BLaER1 (cell line): Measurements from ENCODE around the gene TUSC2.

Source experiments
- H3K27ac ChIP-seq: shearing (Covaris generic); formaldehyde crosslinking; 2 replicates; pipeline ENCODE4 v1.8.1; 2022
- H3K27me3 ChIP-seq: shearing (Covaris generic); formaldehyde crosslinking; 2 replicates; pipeline ENCODE4 v1.8.1; 2022
- H3K36me3 ChIP-seq: shearing (Covaris generic); formaldehyde crosslinking; 2 replicates; pipeline ENCODE4 v1.8.1; 2022
- H3K4me1 ChIP-seq: shearing (Covaris generic); formaldehyde crosslinking; 2 replicates; pipeline ENCODE4 v1.8.1; 2022
- H3K4me2 ChIP-seq: shearing (Covaris generic); formaldehyde crosslinking; 2 replicates; pipeline ENCODE4 v1.8.1; 2022
- H3K4me3 ChIP-seq: shearing (Covaris generic); formaldehyde crosslinking; 2 replicates; pipeline ENCODE4 v1.8.1; 2022
- H3K9ac ChIP-seq: shearing (Covaris generic); formaldehyde crosslinking; 2 replicates; pipeline ENCODE4 v1.8.1; 2022
- H3K9me3 ChIP-seq: shearing (Covaris generic); formaldehyde crosslinking; 2 replicates; pipeline ENCODE4 v1.8.1; 2022
- H4K20me1 ChIP-seq: shearing (Covaris generic); formaldehyde crosslinking; 2 replicates; pipeline ENCODE4 v1.8.1; 2022
- Cebpa-rat ChIP-seq: shearing (Covaris generic); IDR thresholded peaks from 2 replicates; pipeline ENCODE4 v1.8.1; 2022

TUSC2 gene

DNA sequence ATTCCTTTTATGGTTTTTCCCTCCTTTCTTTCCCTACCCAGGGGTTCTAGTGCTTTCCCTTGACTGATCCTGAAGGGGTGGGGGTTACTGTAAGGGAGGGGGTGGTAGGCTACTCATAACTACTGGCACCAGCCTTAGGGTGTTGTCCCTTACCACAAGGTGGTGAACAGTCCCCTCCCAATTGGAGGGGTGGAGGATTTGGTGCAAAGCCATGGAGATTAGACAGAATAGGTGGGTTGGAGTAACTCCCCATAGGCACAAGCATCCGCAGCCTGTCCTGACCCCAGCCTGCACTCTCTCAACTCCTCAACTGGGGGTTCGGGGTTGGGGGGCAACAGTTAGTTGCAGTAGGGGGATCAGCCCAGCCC, 2.9 kb downstream of the TUSC2 start:
- H3K9me3 ChIP-seq = no peaks in the 10 kb centered on the region
- peaks cover 43% of the 10 kb centered on the region for H3K36me3 ChIP-seq
- no peak overlapping the region for H3K4me2 ChIP-seq
- no peaks in the 10 kb centered on the region for H3K27me3 ChIP-seq
- no peak for TF ChIP-seq Cebpa-rat
- H3K4me1 ChIP-seq = peaks cover 52% of the 10 kb centered on the region
- H3K4me3 ChIP-seq = no peak overlapping the region
- peaks cover 26% of the 10 kb centered on the region for H4K20me1 ChIP-seq
- no peak overlapping the region for H3K9ac ChIP-seq
- no peak overlapping the region for H3K27ac ChIP-seq

DNA sequence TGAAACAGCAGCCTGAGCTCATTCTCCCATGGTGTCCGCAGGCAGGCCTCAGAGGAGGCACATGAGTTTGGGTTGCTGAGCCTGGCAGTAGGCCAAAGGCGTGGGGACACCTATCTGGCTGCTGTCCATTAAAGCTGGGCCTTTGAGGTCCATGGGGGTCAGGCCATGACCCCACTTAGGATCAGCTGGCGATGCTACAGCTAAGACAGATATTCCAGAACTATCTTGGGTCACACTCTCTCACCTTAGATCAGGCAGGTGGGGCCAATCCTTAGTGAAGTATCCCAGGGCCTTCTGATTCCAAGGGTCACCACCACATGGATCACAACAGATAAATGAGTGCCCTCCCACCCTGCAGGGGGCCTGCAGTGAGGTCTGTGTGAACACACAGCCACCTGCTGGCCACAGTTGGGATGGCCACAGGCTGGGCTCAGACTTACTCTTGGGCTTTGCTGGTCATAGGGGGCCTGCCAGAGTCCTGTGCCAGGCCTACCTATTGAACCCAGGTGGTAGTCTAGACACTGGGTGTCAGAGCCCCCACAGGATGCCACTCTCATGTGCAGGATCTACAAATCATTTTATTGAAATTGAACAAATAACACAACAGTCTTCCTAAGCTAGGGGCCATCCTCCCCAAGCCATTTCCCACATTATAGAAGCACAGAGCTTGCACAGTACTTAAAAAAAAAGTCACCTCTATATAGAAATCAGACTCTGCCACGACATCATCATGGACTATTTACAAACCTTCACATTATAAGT, 3.5 kb downstream of the TUSC2 start:
- Histone ChIP-seq H4K20me1 (peaks cover 26% of the 10 kb centered on the region), H3K27me3 (no peaks in the 10 kb centered on the region), H3K9me3 (no peaks in the 10 kb centered on the region), H3K27ac (no peak overlapping the region), H3K9ac (no peak overlapping the region), H3K4me3 (no peak overlapping the region), H3K4me2 (no peak overlapping the region), H3K4me1 (peaks cover 57% of the 10 kb centered on the region), H3K36me3 (peaks cover 43% of the 10 kb centered on the region)
- no peak for TF ChIP-seq Cebpa-rat

DNA sequence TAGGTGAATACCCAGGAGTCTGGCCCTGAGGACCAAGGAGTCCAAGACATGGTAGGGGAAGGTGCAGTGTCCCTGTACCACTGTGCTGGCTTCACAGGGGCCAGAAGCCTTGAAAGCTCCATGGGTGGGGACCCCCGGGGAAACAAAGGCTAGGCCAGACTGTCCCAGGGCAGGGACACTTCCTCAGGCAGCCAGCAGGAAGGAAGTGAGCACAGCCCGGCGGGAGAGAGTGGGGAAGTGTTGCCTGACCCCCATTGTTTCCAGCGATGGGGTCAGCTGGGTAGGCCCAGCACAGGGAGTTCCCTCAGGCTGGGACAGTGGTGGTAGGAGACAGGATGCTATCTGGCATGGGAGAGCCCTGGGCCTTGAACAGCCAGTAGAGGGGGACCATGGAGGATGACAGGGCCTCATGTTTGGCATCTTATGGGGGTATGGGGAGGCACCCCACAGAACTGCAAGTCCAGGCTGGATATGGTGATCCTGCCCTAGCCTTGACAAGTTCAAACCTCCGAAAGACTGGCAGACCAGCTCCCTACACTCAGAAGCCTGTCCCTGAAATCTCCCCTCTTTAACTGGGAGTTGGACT, 4.3 kb downstream of the TUSC2 start:
- peak overlapping the region; percentile 48 for H3K27ac ChIP-seq

DNA sequence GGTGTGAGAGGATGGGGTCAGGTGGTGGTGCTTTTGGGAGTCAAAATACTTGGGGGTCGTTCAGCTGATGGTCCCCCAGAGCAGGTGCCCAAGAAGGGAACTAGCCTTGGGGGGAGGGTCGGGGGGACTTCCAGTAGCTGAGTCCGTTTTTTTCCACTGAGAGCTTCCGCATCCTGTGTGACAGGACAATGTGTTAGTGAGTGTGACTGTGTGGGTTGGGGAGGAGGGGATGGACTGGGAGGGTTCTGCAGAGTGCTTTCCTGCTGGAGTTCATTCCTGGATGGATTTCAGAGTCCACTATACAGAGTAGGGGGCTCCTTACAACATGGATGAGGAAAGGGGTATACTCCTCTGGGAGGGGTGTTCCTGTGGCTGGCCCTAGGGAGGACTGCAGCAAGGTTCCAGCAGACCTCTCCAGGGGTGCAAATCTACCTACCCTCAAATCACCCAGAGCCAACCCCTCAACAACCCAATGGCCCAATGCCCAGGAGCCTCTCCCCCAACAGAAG, 4.9 kb downstream of the TUSC2 start:
- peaks cover 62% of the 10 kb centered on the region for H3K4me1 ChIP-seq
- H3K27ac ChIP-seq = peak overlapping the region; percentile 48

More for the DNA sequence above, 4.3 kb downstream of the TUSC2 start:
- Histone ChIP-seq H3K27me3 (no peaks in the 10 kb centered on the region), H3K36me3 (peaks cover 45% of the 10 kb centered on the region), H3K4me1 (peaks cover 61% of the 10 kb centered on the region), H3K4me2 (peak overlapping the region; percentile 33), H3K9ac (no peak overlapping the region), H4K20me1 (peaks cover 31% of the 10 kb centered on the region), H3K9me3 (no peaks in the 10 kb centered on the region), H3K4me3 (no peak overlapping the region)
- no peak for TF ChIP-seq Cebpa-rat

DNA sequence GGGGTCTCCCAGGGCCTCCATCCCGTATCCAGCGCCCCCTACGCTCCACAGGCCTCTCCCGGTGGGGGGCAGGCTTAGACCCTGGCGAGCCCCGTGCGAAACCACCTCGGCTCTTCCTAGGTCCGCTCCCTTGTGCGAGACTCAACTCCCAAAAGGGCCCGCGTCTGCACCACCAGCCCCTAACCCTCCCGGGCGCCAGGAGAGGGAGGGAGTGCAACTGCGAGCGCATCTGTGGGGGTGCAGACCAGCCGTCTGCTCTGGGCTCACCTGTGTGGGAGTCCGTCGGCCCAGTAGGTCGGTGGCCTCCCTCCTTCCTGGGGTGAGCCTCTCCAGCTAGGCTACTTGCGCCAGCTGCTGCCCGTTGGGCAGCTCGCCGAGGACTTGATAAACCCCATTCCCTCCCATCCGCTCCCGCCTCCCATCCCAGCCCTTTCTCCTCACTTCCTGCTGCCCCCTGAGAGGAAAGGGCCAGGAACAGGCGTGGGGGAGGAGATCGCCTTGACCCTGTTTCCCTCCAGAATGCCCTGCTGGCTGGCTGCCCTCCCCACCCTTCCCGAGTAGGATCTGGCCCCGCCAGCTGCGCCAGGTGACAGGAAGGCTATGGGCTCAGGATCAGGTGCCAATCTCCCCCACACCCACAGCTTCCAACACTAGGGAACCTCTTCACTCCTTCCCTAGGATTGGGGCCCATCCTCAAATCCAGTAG, 5.5 kb downstream of the TUSC2 start, which contains the start of gene HYAL2:
Gene HYAL2 (minus strand): TSS at position 360 of the 706 bp plus-strand sequence. CDS start 2,256 bp downstream, outside the sequence.
- H3K36me3 ChIP-seq = peaks cover 57% of the 10 kb centered on the region
- H3K4me2 ChIP-seq = peak within 1 kb of the TSS; percentile 94
- H3K4me1 ChIP-seq = peaks cover 67% of the 10 kb centered on the region
- TF ChIP-seq Cebpa-rat = no peak
- H3K9me3 ChIP-seq = no peaks in the 10 kb centered on the region
- H3K27ac ChIP-seq = peak within 1 kb of the TSS; percentile 100
- H3K27me3 ChIP-seq = no peaks in the 10 kb centered on the region
- H4K20me1 ChIP-seq = peaks cover 38% of the 10 kb centered on the region
- H3K9ac ChIP-seq = peak within 1 kb of the TSS; percentile 100
- H3K4me3 ChIP-seq = peak within 1 kb of the TSS; percentile 78

More for the DNA sequence above, 4.9 kb downstream of the TUSC2 start:
- Histone ChIP-seq H3K9ac (no peak overlapping the region), H3K4me2 (peak overlapping the region; percentile 94), H3K9me3 (no peaks in the 10 kb centered on the region), H3K27me3 (no peaks in the 10 kb centered on the region), H3K36me3 (peaks cover 51% of the 10 kb centered on the region), H3K4me3 (no peak overlapping the region), H4K20me1 (peaks cover 36% of the 10 kb centered on the region)
- TF ChIP-seq Cebpa-rat = no peak

DNA sequence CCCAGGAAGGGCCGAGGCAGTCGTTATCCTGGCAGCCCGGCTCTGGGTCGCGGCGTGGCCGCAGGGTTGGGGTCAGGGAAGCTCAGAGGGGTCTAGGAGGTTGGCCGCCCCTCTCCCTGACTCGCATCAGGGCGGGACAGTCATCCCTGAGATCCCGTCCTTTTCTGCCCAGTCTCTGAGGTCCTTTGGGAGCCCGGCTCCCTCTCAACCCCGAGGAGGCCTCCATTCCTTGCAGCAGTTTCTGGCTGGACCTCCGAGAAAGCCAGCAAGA, 6.0 kb downstream of the TUSC2 start:
- peaks cover 62% of the 10 kb centered on the region for H3K36me3 ChIP-seq
- H3K9ac ChIP-seq = peak overlapping the region; percentile 100
- peak overlapping the region; percentile 78 for H3K4me3 ChIP-seq
- peaks cover 67% of the 10 kb centered on the region for H3K4me1 ChIP-seq
- peak overlapping the region; percentile 100 for H3K27ac ChIP-seq
- H3K27me3 ChIP-seq = no peaks in the 10 kb centered on the region
- H4K20me1 ChIP-seq = peaks cover 38% of the 10 kb centered on the region
- H3K9me3 ChIP-seq = no peaks in the 10 kb centered on the region
- no peak for TF ChIP-seq Cebpa-rat
- peak overlapping the region; percentile 94 for H3K4me2 ChIP-seq

DNA sequence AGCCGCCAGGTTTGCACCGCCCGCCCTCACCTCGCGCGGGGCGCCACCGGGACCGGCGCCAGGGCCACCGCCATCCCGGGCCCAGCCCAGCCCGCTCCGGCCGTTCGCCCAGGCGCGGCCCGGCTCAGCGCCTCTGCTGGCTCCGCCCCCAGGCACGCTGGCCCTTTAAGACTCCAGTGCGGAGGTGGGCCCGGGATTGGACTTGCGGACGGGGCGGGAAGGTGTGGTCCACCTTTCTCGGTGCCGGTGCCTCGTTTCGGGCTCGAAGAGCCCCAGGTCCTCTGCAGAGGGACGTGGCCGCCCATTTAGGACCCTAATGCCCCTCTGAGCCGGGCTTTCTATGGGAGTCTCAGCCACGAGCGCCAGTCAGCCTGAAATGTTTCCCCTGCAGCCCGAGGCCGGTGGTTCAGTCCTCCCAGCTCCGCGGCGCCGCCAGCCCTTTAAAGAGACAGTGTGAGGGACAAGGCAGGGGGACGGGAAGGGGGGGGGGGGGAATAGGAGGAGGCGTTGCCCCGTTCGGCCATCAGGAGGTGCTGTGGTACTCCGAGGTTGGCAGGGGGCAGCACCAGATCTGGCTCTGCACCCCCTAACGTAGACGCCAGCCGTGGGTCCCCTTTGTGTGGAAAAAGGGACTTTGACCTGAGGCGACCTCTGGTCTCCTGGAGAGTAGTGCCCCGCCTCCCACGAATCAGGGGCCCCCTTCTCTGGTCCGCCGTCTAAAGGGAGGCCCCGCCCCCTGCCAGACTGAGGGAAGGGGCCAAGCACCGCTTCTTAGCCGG, 6.5 kb downstream of the TUSC2 start:
- Histone ChIP-seq H3K4me1 (peaks cover 67% of the 10 kb centered on the region), H3K27me3 (no peaks in the 10 kb centered on the region), H3K9me3 (no peaks in the 10 kb centered on the region), H3K9ac (peak overlapping the region; percentile 100), H4K20me1 (peaks cover 38% of the 10 kb centered on the region), H3K4me2 (peak overlapping the region; percentile 94), H3K27ac (peak overlapping the region; percentile 100), H3K4me3 (peak overlapping the region; percentile 78), H3K36me3 (peaks cover 64% of the 10 kb centered on the region)
- TF ChIP-seq Cebpa-rat = no peak

DNA sequence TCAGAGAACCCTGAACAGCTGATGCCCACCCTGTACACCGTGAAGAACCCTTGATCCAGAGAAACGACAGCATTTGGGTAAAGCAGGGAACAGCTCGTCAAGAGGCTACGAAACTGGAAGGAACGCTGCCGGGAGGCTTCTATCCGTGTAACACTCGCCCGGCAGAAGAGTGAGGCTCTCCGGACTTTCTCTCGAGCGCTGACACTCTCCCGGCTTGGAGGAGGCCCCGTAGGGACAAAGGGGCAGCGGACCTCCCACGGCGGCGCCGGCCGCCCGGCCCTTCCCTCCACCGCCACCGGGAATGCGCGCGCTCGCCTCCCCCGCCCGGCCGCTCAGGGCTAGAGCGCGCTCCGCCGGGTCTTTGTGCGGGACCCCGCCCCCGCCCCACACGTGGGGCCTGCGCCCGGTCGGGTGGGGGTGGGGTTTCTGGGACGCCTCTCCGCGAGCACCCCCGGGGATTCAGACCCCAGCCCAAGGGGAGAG, 7.1 kb downstream of the TUSC2 start:
- peaks cover 67% of the 10 kb centered on the region for H3K4me1 ChIP-seq

More for the DNA sequence above, 7.1 kb downstream of the TUSC2 start:
- no peaks in the 10 kb centered on the region for H3K27me3 ChIP-seq
- H3K36me3 ChIP-seq = peaks cover 64% of the 10 kb centered on the region
- peak overlapping the region; percentile 78 for H3K4me3 ChIP-seq
- H4K20me1 ChIP-seq = peaks cover 43% of the 10 kb centered on the region
- no peak for TF ChIP-seq Cebpa-rat
- peak overlapping the region; percentile 100 for H3K27ac ChIP-seq
- no peaks in the 10 kb centered on the region for H3K9me3 ChIP-seq
- H3K4me2 ChIP-seq = peak overlapping the region; percentile 94
- peak overlapping the region; percentile 100 for H3K9ac ChIP-seq
